Measurements from ENCODE around the gene FBXW2. TPM values are rescaled to one million over a fixed set of nuclear protein-coding genes. Genes with fewer than 3 reads are reported as not detected.
"Not testable (repeated sequence)": the region's sequence is repeated elsewhere in the genome, so short reads cannot be mapped to it uniquely, and the experiment has no call there.

The FBXW2 gene
- polyA plus RNA-seq, 1 experiment, result 69.0 TPM

GRCh38 chr9:120820095-120820494 is 26.9 kb upstream of the FBXW2 start:
- H3K9me3 ChIP-seq (ENCODE audit: control insufficient read depth, insufficient read depth, low read length), result no peaks in the 10 kb centered on the region
- no peak for DNase-seq (ENCODE audit: low read depth, low spot score)
- no peaks in the 10 kb centered on the region for H3K27me3 ChIP-seq (ENCODE audit: control insufficient read depth, insufficient read depth, low read length)
- no peak overlapping the region for H3K27ac ChIP-seq (ENCODE audit: low read depth, low read length)
- ChIA-PET CTCF (no interaction called here), POLR2A (no interaction called here)
- no peak overlapping the region for H3K4me3 ChIP-seq (ENCODE audit: low read depth, low read length)
- TF ChIP-seq CTCF (IDR thresholded peaks at IDR 0.05; ENCODE audit: low read depth, low read length), result no peak

- no peak overlapping the region for H3K4me3 ChIP-seq (ENCODE audit: low read depth, low read length)
- ChIA-PET POLR2A (no interaction called here), CTCF (no interaction called here)
- no peaks in the 10 kb centered on the region for H3K9me3 ChIP-seq (ENCODE audit: control insufficient read depth, insufficient read depth, low read length)
- no peaks in the 10 kb centered on the region for H3K27me3 ChIP-seq (ENCODE audit: control insufficient read depth, insufficient read depth, low read length)
- TF ChIP-seq CTCF (IDR thresholded peaks at IDR 0.05; ENCODE audit: low read depth, low read length), result no peak
- H3K27ac ChIP-seq (ENCODE audit: low read depth, low read length), result no peak overlapping the region
- no peak for DNase-seq (ENCODE audit: low read depth, low spot score)
Observed at GRCh38 chr9:120818595-120818994, 25.4 kb upstream of the FBXW2 start.

- POLR2A ChIA-PET, result no interaction called here
- H3K4me3 ChIP-seq (ENCODE audit: low read depth, low read length), result no peak overlapping the region
- no peaks in the 10 kb centered on the region for H3K27me3 ChIP-seq (ENCODE audit: control insufficient read depth, insufficient read depth, low read length)
- no peak overlapping the region for H3K27ac ChIP-seq (ENCODE audit: low read depth, low read length)
- CTCF ChIA-PET, result no interaction called here
- no peaks in the 10 kb centered on the region for H3K9me3 ChIP-seq (ENCODE audit: control insufficient read depth, insufficient read depth, low read length)
- DNase-seq (ENCODE audit: low read depth, low spot score), result no peak
- no peak for TF ChIP-seq CTCF (IDR thresholded peaks at IDR 0.05; ENCODE audit: low read depth, low read length)
Observed at GRCh38 chr9:120815075-120815474, 21.9 kb upstream of the FBXW2 start.

GRCh38 chr9:120808931-120809330 is 15.7 kb upstream of the FBXW2 start:
- ChIA-PET CTCF (no interaction called here), POLR2A (no interaction called here)
- TF ChIP-seq CTCF (IDR thresholded peaks at IDR 0.05; ENCODE audit: low read depth, low read length), result no peak
- Histone ChIP-seq H3K4me3 (ENCODE audit: low read depth, low read length) (no peak overlapping the region), H3K27me3 (ENCODE audit: control insufficient read depth, insufficient read depth, low read length) (no peaks in the 10 kb centered on the region), H3K9me3 (ENCODE audit: control insufficient read depth, insufficient read depth, low read length) (peaks cover 17% of the 10 kb centered on the region), H3K27ac (ENCODE audit: low read depth, low read length) (no peak overlapping the region)
- DNase-seq (ENCODE audit: low read depth, low spot score), result no peak

DNA sequence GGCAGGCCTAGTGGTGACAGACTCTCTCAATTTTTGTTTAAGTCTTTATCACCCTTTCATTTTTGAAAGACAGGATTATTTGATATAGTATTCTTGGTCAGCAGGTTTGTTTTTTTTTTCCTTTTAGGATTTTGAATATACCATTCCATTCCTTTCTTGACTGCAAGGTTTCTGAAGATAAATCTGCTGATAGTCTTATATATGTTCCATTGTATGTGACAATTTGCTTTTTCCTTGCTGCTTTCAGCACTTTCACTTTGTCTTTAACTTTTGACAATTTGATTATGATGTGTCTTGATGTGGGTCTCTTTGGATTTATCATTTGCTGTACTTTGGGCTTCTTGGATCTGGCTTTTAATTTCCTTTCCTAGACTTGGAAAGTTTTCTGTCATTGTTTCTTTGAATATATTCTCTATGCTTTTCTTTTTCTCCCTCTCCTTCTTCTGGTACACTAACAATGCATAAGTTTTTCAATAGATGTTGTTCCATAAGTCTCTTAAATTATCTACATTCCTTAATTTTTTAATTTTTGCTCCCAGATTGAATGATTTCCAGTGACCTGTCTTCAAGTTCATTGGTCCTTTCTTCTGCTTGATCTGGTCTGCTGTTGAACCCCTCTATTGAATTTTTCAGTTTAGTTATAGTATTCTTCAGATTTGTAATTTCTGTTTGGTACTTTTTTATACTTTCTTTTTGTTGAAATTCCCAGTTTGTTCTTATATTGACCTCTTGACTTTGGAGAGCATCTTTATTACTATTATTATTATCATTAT is 14.6 kb upstream of the FBXW2 start:
- Histone ChIP-seq H3K27ac (ENCODE audit: low read depth, low read length) (no peak overlapping the region), H3K4me3 (ENCODE audit: low read depth, low read length) (no peak overlapping the region), H3K27me3 (ENCODE audit: control insufficient read depth, insufficient read depth, low read length) (no peaks in the 10 kb centered on the region), H3K9me3 (ENCODE audit: control insufficient read depth, insufficient read depth, low read length) (peaks cover 17% of the 10 kb centered on the region)
- TF ChIP-seq CTCF (IDR thresholded peaks at IDR 0.05; ENCODE audit: low read depth, low read length), result no peak
- DNase-seq (ENCODE audit: low read depth, low spot score), result no peak
- POLR2A ChIA-PET, result no interaction called here
- CTCF ChIA-PET, result no interaction called here

- DNase-seq (ENCODE audit: low read depth, low spot score); H3K27ac ChIP-seq (ENCODE audit: low read depth, low read length); CTCF ChIA-PET; H3K4me3 ChIP-seq (ENCODE audit: low read depth, low read length); POLR2A ChIA-PET; H3K27me3 ChIP-seq (ENCODE audit: control insufficient read depth, insufficient read depth, low read length): not testable (repeated sequence)
- H3K9me3 ChIP-seq (ENCODE audit: control insufficient read depth, insufficient read depth, low read length), result peaks cover 17% of the 10 kb centered on the region
Observed at GRCh38 chr9:120804784-120805363, 11.7 kb upstream of the FBXW2 start.

Measured in AG04450 (cell line).